HG02970 (cell line): ENCODE data around the gene UTP20.
"Not testable (repeated sequence)": the region's sequence is repeated elsewhere in the genome, so short reads cannot be mapped to it uniquely, and the experiment has no call there.

Source experiments
- ATAC-seq: cut with Tn5 transposase; IDR thresholded peaks from one replicate; pipeline ENCODE4 v1.9.1; 2021; ENCODE audit warnings: mild to moderate bottlenecking, moderate library complexity, moderate number of reproducible peaks; ENCODE audit not compliant: unreplicated experiment, low FRiP score

The UTP20 gene

DNA sequence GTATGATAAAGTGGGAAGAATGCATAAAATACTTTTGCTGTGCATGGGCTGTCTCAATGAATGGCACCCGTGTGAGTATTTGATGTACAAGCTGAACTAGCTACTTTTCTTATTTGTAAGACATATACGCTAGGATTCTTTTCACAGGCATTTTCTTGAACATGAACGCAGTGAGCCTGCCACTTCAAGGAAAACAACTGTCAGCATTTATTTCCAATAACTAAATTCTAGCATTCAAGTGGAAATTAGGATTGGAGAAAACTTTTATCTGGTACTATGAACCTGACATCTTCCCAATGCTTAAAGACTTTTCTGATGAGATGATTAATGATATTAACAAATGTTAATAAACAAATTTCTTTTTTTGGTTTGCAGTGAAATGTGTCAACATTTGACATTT lies 45.7 kb downstream of the UTP20 start:
- no peak for ATAC-seq

- no peak for ATAC-seq
Measured at GRCh38 chr12:101327051-101327450, 47.1 kb downstream of the UTP20 start.

GRCh38 chr12:101327546-101327945 lies 47.6 kb downstream of the UTP20 start:
- ATAC-seq: no peak

DNA sequence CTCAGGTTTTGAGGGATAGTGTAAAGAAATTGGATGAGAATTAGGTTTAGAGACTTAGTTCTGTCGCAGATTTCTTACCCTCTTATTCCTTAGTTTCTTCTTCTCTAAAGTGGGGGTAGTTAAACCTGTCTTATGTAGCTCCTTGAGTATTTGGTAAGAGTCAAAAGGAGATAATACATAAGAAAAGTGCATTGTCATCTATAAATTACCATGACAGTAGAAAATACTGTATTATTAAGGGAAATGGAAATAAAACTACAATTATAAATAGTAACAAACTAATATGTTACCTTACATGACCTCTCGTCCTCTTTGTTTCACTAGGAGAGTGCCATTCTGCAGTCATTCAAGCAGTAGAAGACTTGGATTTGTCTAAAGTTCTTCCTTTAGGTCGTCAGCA lies 49.0 kb downstream of the UTP20 start:
- no peak for ATAC-seq

DNA sequence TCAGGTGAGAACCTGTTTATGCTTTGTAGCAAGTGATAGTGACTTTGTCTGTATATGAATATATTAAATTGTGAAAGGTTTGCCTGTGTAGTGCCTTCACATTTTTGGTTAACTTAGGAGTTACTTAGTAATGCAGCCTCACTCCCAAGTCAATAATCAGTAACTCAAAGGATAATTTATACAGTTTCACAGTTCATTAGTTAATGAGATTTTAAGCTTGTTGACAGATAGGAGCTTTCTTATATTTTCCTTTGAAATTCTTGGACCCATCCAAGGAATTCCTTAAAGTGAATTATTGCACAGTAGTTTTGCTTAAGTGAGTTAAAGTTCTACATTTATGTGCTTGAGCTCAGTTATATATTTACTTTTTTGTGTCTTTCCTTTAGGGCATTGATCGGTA lies 50.7 kb downstream of the UTP20 start:
- ATAC-seq: no peak

GRCh38 chr12:101336437-101336836 lies 56.5 kb downstream of the UTP20 start:
- no peak for ATAC-seq

- ATAC-seq: no peak
Measured at GRCh38 chr12:101338087-101338486, 58.2 kb downstream of the UTP20 start.

DNA sequence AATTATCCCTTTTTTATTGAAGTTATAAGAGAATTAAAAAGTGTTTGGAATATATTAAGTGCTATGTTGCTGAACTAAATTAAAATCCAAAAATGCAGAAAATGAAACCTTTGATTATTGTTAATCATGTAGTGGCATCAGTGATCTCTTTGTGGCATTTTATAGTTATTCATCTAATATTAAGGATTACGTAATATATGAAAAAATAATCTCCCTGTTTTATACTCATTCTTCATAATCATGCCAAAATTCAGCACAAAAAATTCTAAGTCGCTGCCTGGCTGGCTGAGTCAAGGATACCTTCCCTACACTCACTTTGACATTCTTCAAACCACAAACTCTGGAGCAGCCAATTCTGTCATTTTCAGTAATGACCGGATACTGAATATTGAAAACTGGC lies 64.0 kb downstream of the UTP20 start:
- ATAC-seq: no peak

DNA sequence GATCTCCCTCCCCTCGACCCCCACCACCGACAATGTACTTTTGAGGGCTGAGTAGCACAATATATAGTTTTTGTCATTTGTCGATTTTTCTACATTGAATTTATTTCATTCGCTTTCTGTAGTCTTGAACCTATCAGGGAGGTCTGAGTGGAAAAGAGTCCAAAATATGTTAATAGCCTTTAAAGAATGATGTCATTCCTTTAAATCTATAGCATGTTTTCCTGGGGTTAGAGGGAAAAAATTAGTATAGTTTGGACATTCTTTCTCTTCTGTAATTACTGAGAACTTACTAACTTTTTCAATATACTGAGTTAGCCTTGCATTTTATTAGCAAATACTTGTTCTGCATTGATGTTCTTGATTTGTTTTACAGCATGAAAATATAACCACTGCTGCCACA lies 71.8 kb downstream of the UTP20 start:
- ATAC-seq: no peak

- ATAC-seq: no peak
Measured at GRCh38 chr12:101356794-101357193, 76.9 kb downstream of the UTP20 start.

DNA sequence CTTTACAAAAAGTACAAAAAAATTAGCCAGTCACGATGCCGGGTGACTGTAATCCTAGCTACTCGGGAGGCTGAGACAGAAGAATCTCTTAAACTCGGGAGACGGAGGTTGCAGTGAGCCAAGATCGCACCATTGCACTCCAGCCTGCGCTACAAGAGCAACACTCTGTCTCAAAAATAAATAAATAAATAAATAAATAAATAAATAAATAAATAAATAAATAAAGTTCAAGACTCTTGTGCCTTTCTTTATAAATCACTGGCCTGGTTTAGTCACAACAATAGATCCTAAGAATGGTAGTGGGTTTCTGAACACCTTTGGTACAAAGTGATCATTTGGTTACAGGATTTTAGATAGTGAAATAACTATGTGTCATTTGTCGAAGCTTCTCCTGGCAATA lies 81.5 kb downstream of the UTP20 start:
- no peak for ATAC-seq

- ATAC-seq: no peak
Measured at GRCh38 chr12:101368016-101368415, 88.1 kb downstream of the UTP20 start.

- no peak for ATAC-seq
Measured at GRCh38 chr12:101372431-101372830, 92.5 kb downstream of the UTP20 start.

DNA sequence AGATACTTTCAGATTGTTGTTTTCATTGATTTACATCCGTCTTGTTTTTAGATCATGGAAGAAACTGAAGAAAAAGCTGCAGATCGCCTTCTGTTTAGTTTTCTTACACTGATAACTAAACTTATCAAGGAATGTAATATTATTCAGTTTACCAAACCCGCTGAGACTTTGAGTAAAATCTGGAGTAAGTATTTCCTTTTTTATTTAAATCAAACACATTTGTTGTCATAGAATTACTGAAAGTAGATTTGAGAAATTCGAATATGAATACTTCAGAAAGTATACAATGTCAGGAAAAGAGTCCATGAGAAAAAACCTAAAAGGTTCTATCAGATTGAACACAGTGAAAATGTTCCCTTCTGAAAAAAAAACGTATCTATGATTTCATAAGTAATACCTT lies 95.7 kb downstream of the UTP20 start:
- no peak for ATAC-seq

DNA sequence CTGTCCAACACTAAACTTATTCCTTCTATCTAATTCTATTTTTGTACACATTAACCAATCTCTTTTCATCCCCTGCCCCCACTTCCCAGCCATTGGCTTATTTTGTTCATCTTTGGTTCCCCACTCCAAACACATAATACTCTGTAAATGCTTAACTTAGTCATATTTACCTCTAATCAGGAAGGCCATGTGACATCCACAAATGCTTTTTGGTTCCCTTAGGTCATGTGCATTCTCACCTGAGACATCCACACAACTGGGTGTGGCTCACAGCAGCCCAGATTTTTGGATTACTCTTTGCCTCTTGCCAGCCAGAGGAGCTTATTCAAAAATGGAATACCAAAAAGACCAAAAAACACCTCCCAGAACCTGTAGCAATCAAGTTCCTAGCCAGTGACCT lies 99.2 kb downstream of the UTP20 start:
- ATAC-seq: no peak

DNA sequence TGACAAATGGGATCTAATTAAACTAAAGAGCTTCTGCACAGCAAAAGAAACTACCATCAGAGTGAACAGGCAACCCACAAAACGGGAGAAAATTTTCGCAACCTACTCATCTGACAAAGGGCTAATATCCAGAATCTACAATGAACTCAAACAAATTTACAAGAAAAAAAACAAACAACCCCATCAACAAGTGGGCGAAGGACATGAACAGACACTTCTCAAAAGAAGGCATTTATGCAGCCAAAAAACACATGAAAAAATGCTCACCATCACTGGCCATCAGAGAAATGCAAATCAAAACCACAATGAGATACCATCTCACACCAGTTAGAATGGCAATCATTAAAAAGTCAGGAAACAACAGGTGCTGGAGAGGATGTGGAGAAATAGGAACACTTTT lies 111.3 kb downstream of the UTP20 start:
- not testable (repeated sequence) for ATAC-seq

DNA sequence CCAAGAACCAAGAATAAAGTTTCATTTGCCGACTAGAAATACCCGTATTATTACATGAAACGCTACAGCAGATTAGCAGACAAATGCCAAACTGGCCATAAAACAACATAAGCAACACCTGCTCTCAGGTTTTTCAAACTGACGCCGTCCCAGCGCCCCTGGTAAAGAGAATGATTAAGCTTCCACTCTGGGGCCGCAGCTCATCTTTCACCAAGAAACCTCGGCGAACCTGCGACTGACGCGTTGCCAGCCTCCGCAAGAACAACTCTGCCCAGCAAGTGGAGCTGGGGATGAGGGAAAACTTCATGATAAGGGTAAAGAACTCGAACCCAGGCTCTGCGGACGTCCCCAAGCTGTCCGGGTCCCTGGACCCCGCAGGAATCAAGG lies 127.1 kb downstream of the UTP20 start:
- peak; percentile 26 for ATAC-seq

DNA sequence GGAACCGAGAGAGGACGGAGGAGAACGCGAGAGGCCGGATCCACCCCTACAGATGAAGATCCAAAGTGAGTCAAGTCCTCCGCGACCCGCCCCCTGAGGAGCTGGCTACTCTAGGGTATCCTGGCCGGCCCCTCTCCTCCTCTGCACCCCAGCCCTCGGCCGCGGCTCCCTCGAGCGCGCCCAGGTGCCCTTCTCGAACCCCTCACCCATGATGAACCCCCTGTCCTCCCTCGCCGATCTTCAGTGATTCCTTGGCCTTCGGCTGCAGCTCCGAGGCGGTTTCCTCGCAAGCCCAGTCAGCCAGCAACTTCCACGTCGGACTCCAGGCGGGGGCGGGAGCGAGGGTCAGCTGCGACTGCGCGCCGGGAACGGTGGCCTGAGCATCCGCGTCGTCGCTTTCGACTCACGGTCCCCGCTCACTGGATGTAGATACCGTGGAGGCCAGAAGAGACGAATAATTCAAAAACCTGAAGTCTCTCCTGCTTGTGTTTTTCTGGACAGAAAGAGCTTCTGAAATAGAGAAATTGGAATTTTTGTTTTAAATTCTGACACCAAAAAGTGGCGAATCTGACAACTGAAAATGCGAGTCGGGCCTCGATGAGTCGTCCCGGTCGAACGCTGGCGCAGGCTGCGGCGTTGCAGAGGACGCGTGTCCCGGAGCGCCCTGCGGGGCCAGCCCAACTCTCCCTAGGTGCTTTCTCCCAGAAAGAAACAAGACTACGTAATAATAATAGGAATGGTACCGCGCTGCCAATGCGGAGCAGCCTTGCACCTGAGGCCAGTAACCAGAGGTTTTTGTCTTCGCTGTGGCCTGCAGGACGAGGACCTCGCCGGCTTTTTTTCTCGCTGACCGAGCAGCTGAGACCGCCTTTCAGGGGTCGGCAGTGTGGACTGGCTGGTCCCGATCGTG lies 127.8 kb downstream of the UTP20 start, which contains the start of gene ARL1:
Gene ARL1, minus strand, starts transcription at position 337 of the 910 bp plus-strand sequence. Its CDS starts 127 bp downstream, at position 210.
- peak; percentile 84 for ATAC-seq

DNA sequence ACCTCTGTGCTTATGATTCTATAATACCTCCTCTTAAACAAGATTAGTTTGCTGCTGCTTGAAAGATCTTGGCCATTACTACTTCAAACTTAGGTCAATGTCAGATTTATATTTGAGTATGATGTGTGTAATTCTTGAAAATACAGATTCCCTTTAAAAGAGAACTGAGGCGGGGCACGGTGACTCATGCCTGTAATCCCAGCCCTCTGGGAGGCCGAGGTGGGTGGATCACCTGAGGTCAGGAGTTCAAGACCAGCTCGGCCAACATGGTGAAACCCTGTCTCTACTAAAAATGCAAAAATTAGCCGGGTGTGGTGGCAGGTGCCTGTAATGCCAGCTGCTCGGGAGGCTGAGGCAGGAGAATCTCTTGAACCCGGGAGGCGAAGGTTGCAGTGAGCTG lies 130.3 kb downstream of the UTP20 start:
- not testable (repeated sequence) for ATAC-seq

DNA sequence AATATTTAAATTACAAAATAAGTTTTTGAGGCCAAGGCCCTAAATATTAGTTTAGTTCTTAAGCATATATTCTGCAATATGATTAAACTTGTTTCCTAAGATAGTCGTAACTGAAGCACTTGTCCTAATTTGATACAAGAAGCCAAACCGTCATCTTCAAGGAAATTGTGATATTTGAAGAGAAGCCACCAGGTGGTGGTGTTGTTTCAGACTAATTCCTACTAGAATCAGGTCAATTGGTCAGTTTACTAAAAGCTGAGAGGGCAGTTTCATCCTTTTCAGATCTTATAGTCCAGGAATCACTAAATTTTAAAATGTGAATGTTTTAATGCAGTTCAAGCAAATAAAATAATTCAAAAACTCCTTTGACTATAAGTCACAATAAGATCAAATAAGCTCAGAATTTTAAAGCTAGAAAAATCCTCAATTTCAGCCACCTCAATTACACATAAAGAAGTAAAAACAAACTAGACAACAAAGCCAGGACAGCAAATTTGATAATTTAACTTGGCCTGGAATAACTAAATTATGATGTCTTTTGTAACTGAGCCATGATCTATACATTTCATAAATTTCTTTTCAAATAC lies 134.7 kb downstream of the UTP20 start:
- no peak for ATAC-seq

- ATAC-seq: no peak
Measured at GRCh38 chr12:101415228-101415627, 135.3 kb downstream of the UTP20 start.

- not testable (repeated sequence) for ATAC-seq
Measured at GRCh38 chr12:101422066-101422465, 142.2 kb downstream of the UTP20 start.
